Activated CD8-positive, alpha-beta T cell treated with anti-CD3 and anti-CD28 coated beads, Interleukin-2, amount 10 ng/mL, durations not matched to agents 7 days and 5 days (primary cell): Measurements from ENCODE around the gene PREX1. TPM values are rescaled to one million over a fixed set of nuclear protein-coding genes. Genes with fewer than 3 reads are reported as not detected.
A peak's percentile ranks its signal among the peaks of the same experiment; 100 is the strongest.

Experiments used
- ATAC-seq: fragments of 150-1000 bp; cut with Tn5 transposase; one replicate; pipeline ENCODE4 v1.10.0; 2021; ENCODE audit warnings: moderate library complexity
- CTCF ChIA-PET: fragments of 350-600 bp; sonication (Branson Sonifier 250); formaldehyde crosslinking; loops from one replicate; lab custom pipeline; 2021; ENCODE audit warnings: antibody characterized with exemption; lab: Charles Lee
- POLR2A ChIA-PET: fragments of 350-600 bp; sonication (Branson Sonifier 250); formaldehyde crosslinking; loops from one replicate; lab custom pipeline; 2021; ENCODE audit warnings: antibody characterized with exemption; lab: Charles Lee
- DNase-seq: peaks from one replicate; pipeline ENCODE4 v3.0.0-alpha.2; 2020
- H3K27ac Mint-ChIP-seq: one replicate; pipeline ENCODE4 v1.8.0; 2021; ENCODE audit warnings: mild to moderate bottlenecking, mixed read lengths
- H3K27me3 Mint-ChIP-seq: one replicate; pipeline ENCODE4 v1.8.0; 2021; ENCODE audit warnings: low read depth, mixed read lengths
- H3K36me3 Mint-ChIP-seq: one replicate; pipeline ENCODE4 v1.8.0; 2021; ENCODE audit warnings: low read depth, mixed read lengths
- H3K4me1 Mint-ChIP-seq: one replicate; pipeline ENCODE4 v1.8.0; 2021; ENCODE audit warnings: low read depth, mixed read lengths
- H3K4me3 Mint-ChIP-seq: one replicate; pipeline ENCODE4 v1.8.0; 2021; ENCODE audit warnings: mild to moderate bottlenecking, mixed read lengths
- H3K9me3 Mint-ChIP-seq: one replicate; pipeline ENCODE4 v1.8.0; 2022; ENCODE audit warnings: mixed read lengths; ENCODE audit not compliant: insufficient read depth
- total RNA-seq, 2 experiments: library from RNA; stranded (reverse); gene quantifications; one replicate each; pipeline ENCODE4 v1.2.3, GENCODE V29; 2021

PREX1 gene
- total RNA-seq, 2 experiments from 2014 or later: 146 to 152 TPM

GRCh38 chr20:48651960-48652359, 175.8 kb downstream of the PREX1 start:
- Mint-ChIP-seq H3K9me3 (no peaks in the 10 kb centered on the region), H3K27me3 (no peaks in the 10 kb centered on the region), H3K4me3 (no peak overlapping the region), H3K27ac (no peak overlapping the region), H3K36me3 (peaks cover 82% of the 10 kb centered on the region), H3K4me1 (no peaks in the 10 kb centered on the region)
- no peak for DNase-seq
- ChIA-PET CTCF (no interaction called here), POLR2A (no interaction called here)
- no peak for ATAC-seq

DNA sequence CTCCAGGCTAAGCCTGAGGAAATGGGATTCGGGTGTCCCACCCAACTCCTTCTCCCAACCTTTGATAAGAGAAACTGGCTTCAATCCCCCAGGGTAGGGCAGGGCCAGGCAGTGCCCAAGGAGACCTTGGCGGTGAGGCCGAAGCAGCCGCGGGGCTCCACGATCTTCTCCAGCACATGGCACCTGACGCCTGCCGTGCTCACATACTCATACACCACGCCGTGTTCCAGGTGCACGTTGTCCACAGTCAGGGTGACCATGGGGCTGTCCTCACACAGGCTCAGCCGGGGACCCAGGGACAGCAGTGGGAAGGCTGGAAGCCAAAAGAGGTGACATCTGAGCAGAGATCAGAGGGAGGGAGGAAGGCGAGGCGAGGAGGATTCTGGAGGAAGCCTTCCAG, 176.5 kb downstream of the PREX1 start:
- H3K27ac Mint-ChIP-seq: no peak overlapping the region

DNA sequence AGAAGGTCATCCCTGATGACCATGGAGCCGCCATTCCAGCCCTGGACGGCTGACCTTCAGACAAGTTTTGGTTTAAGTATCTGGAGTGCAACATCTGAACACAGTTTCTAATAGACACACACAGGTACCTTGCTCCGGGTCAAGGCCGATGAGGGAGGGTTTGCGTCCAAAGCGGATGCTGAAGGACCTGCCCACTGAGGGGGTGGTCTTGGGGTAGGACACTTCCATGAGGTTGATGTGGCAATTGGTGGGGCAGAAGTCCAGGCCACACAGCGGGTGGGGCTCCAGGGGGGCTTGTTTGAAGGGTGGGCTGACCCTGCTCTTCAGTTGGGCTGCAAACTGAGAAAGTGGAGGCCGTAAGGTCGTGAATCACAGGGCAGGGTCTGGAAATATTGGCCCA, 177.9 kb downstream of the PREX1 start:
- DNase-seq (no peak), ATAC-seq (no peak)
- ChIA-PET CTCF (interaction anchor here (2.4 kb wide), 1 partner anchor 8 kb away, joined by 8 read pairs; no protein-coding TSS in a partner anchor), POLR2A (no interaction called here)
- no peaks in the 10 kb centered on the region for H3K27me3 Mint-ChIP-seq
- H3K27ac Mint-ChIP-seq: no peak overlapping the region
- peaks cover 82% of the 10 kb centered on the region for H3K36me3 Mint-ChIP-seq
- H3K9me3 Mint-ChIP-seq: no peaks in the 10 kb centered on the region
- H3K4me3 Mint-ChIP-seq: no peak overlapping the region
- no peaks in the 10 kb centered on the region for H3K4me1 Mint-ChIP-seq

More for the DNA sequence above, 176.5 kb downstream of the PREX1 start:
- Mint-ChIP-seq H3K4me3 (no peak overlapping the region), H3K4me1 (no peaks in the 10 kb centered on the region), H3K27me3 (no peaks in the 10 kb centered on the region), H3K36me3 (peaks cover 82% of the 10 kb centered on the region), H3K9me3 (no peaks in the 10 kb centered on the region)
- ChIA-PET POLR2A (no interaction called here), CTCF (no interaction called here)
- ATAC-seq (no peak), DNase-seq (no peak)

DNA sequence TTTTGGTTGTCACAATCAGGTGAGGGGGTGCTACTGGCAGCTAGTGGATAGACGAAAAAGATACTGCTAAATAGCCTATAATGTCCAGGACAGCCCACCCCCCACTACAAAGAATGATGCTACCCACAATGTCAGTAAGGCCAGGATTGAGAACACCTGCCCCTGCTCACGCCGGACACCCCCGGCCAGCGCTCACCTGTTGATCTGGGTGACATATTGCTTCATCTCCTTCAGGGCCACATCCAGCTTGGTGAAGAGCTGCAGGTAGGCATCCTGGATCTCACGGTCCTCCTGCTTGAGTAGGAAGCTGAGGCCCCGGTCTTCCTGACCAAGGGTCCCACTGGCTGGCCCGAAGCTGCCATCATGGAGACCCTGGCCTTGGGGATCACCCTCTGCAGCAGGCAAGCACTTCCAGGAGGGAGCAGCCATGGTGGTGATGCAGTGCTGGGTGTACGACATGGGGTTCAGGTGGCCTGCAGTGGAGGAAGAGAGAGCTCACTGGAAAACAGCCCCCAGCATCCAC, 178.6 kb downstream of the PREX1 start:
- Mint-ChIP-seq H3K27ac (no peak overlapping the region), H3K27me3 (no peaks in the 10 kb centered on the region), H3K4me3 (no peak overlapping the region), H3K4me1 (no peaks in the 10 kb centered on the region), H3K36me3 (peaks cover 84% of the 10 kb centered on the region), H3K9me3 (no peaks in the 10 kb centered on the region)
- POLR2A ChIA-PET: no interaction called here
- CTCF ChIA-PET: interaction anchor here (1.8 to 2.4 kb wide), 2 partner anchors 8 to 256 kb away, joined by 4 to 8 read pairs; no protein-coding TSS in a partner anchor
- DNase-seq (no peak), ATAC-seq (no peak)

DNA sequence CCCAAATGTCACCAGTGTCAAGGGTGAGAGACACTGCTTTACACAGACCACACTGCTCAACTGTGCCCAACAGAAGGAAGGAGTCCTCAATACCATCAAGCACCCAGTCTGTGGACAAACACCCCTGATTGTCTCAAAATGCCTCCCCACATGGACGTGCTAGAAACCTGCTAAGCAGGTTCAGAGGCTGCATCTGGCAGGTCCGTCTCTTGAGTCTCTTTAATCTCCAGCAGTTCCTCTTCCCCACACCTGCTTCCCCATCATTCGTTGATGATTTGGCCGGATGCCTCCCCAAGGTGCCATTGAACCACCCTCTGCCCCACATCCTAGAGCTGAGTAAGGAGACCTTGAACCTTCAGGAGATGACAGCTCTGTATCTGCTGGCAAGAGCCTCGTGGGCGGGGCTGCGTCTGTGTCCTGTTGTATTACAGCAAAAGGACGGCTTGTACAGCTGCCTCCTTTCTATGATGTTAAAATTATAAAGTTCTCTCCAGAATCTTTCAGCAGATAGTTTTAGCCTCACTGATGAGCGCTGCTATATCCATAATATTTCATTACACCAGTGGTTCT, 179.2 kb downstream of the PREX1 start:
- ChIA-PET POLR2A (no interaction called here), CTCF (interaction anchor here (1.8 to 2.4 kb wide), 2 partner anchors 9 to 256 kb away, joined by 4 to 8 read pairs; no protein-coding TSS in a partner anchor)
- ATAC-seq: no peak
- Mint-ChIP-seq H3K9me3 (no peaks in the 10 kb centered on the region), H3K4me1 (no peaks in the 10 kb centered on the region), H3K4me3 (no peak overlapping the region), H3K27ac (peak overlapping the region; percentile 19), H3K36me3 (peaks cover 86% of the 10 kb centered on the region), H3K27me3 (no peaks in the 10 kb centered on the region)
- no peak for DNase-seq

- Mint-ChIP-seq H3K4me3 (no peak overlapping the region), H3K4me1 (no peaks in the 10 kb centered on the region), H3K27ac (peak overlapping the region; percentile 20), H3K27me3 (no peaks in the 10 kb centered on the region), H3K9me3 (no peaks in the 10 kb centered on the region), H3K36me3 (peaks cover 82% of the 10 kb centered on the region)
- DNase-seq: no peak
- no peak for ATAC-seq
- CTCF ChIA-PET: interaction anchor here (1.8 to 2.4 kb wide), 2 partner anchors 10 to 257 kb away, joined by 4 to 8 read pairs; no protein-coding TSS in a partner anchor
- POLR2A ChIA-PET: interaction anchor here (0.6 kb wide), 2 partner anchors 12 to 914 kb away, joined by 3 read pairs; no protein-coding TSS in a partner anchor
Measured at GRCh38 chr20:48647858-48648257, 179.9 kb downstream of the PREX1 start.

DNA sequence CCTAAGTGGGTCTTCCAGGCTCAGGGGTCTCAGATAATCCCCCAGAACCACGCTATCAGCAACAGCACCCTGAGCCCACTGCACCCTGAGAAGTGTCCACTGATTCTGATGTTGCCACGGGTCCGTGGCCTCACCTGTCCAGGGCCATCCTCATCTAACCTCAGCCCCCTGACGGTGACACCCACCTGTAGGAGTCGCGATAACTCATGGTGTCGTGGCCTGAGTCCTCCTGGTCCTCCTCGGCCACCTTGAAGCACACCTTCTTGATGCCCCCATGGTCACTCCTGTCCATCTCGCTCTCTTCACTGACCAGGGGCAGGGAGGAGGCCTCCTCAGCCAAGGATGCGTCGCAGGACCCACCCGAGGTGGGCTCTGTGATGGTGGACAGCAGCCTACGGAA, 182.1 kb downstream of the PREX1 start:
- H3K27ac Mint-ChIP-seq: no peak overlapping the region
- H3K4me1 Mint-ChIP-seq: peaks cover 2% of the 10 kb centered on the region
- no peak for DNase-seq
- no peaks in the 10 kb centered on the region for H3K9me3 Mint-ChIP-seq
- ChIA-PET POLR2A (no interaction called here), CTCF (no interaction called here)
- H3K4me3 Mint-ChIP-seq: no peak overlapping the region
- H3K36me3 Mint-ChIP-seq: peaks cover 68% of the 10 kb centered on the region
- no peaks in the 10 kb centered on the region for H3K27me3 Mint-ChIP-seq
- ATAC-seq: no peak

DNA sequence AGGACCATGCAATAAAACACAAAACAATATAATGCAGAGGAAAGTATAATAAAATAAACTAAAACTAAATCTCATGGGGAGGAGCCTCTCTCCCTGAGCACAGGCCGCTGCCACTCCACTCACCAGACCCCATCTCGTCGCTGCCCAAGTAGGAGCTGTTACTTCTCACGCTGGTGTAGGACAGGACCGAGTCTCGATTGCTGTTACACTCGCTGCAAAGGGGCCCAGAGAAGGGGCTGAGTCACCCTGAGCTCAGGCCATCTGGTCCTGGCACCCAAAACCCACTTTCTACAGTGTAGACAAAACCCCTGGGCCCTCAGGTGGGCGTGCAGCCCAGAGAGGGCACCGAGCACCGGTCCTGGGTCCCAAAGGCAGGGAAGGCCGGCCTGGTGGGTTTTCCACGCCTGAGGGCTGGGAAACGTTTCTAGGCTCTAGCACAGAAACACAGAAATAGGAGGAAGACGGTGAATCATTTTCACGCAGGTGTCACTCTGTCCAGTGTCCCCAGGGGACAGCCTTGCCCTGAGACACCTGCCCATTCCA, 183.4 kb downstream of the PREX1 start:
- Mint-ChIP-seq H3K4me3 (no peak overlapping the region), H3K36me3 (peaks cover 67% of the 10 kb centered on the region), H3K27ac (no peak overlapping the region), H3K4me1 (peaks cover 13% of the 10 kb centered on the region), H3K9me3 (no peaks in the 10 kb centered on the region), H3K27me3 (no peaks in the 10 kb centered on the region)
- ChIA-PET CTCF (no interaction called here), POLR2A (no interaction called here)
- no peak for ATAC-seq
- no peak for DNase-seq

DNA sequence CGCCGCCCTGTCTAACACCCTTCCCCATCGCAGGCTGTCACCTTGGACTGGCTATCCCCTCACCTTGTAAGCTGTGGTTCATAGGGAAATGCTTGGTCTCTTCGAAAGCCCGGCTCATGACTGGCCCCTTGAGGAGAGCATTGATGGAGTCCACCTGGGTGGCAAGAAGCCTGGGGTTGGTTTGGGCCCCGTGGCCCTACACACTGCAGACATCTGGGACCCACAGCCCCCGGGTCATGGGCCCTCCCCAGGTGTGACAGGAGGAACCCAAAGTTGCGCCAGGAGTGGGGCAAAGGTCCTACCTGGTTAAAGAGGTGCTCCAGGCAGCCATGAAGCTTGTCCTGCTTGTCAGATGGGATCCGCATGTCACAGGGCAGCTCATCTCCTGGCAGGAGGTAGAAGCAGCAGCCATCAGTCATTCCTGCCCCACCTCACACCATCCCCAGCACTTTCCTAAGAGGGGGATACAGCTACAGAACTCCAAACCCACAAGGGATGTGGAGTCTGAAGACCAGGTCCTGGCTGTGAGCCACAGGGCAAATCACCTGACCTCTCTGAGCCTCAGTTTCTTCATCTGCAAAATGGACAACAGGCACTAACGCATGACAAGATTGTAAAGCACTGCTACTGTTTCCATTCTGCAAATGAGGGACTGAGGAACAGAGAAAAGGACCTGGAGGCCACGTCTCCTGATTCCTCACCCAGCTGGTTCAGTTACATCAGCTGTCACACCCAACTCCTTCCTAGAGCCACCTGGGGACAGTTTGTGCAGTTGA, 185.5 kb downstream of the PREX1 start:
- Mint-ChIP-seq H3K36me3 (peaks cover 64% of the 10 kb centered on the region), H3K4me1 (peaks cover 22% of the 10 kb centered on the region), H3K27ac (no peak overlapping the region), H3K9me3 (no peaks in the 10 kb centered on the region), H3K4me3 (no peak overlapping the region), H3K27me3 (no peaks in the 10 kb centered on the region)
- DNase-seq (no peak), ATAC-seq (no peak)
- CTCF ChIA-PET: interaction anchor here (1.6 to 2.7 kb wide), 2 partner anchors 15 to 263 kb away, joined by 4 to 12 read pairs; no protein-coding TSS in a partner anchor
- POLR2A ChIA-PET: interaction anchor here (0.8 kb wide), 1 partner anchor 15 kb away, joined by 3 read pairs; no protein-coding TSS in a partner anchor

GRCh38 chr20:48640871-48641270, 186.9 kb downstream of the PREX1 start:
- no peak overlapping the region for H3K4me3 Mint-ChIP-seq
- CTCF ChIA-PET: interaction anchor here (2.7 kb wide), 1 partner anchor 17 kb away, joined by 12 read pairs; no protein-coding TSS in a partner anchor
- no peaks in the 10 kb centered on the region for H3K9me3 Mint-ChIP-seq
- H3K27me3 Mint-ChIP-seq: no peaks in the 10 kb centered on the region
- H3K36me3 Mint-ChIP-seq: peaks cover 61% of the 10 kb centered on the region
- H3K27ac Mint-ChIP-seq: no peak overlapping the region
- DNase-seq: no peak
- POLR2A ChIA-PET: no interaction called here
- ATAC-seq: no peak
- H3K4me1 Mint-ChIP-seq: peaks cover 23% of the 10 kb centered on the region

- Mint-ChIP-seq H3K4me1 (peaks cover 28% of the 10 kb centered on the region), H3K4me3 (no peak overlapping the region), H3K27ac (peak overlapping the region; percentile 17), H3K9me3 (no peaks in the 10 kb centered on the region), H3K36me3 (peaks cover 59% of the 10 kb centered on the region), H3K27me3 (no peaks in the 10 kb centered on the region)
- ChIA-PET POLR2A (no interaction called here), CTCF (interaction anchor here (1.7 kb wide), 1 partner anchor 17 kb away, joined by 4 read pairs; no protein-coding TSS in a partner anchor)
- no peak for DNase-seq
- no peak for ATAC-seq
Measured at GRCh38 chr20:48639899-48640298, 187.9 kb downstream of the PREX1 start.
